Mononuclear cell (primary cell): ENCODE results near the gene PELI2. TPM values are rescaled to one million over a fixed set of nuclear protein-coding genes. Genes with fewer than 3 reads are reported as not detected.
A peak's percentile ranks its signal among the peaks of the same experiment; 100 is the strongest.

Experiments used
- H3K27me3 ChIP-seq: 2 replicates; pipeline ENCODE4 v1.6.0; 2011; ENCODE audit warnings: low read length, control low read depth; ENCODE audit not compliant: insufficient read depth
- H3K4me1 ChIP-seq: 2 replicates; pipeline ENCODE4 v1.5.1; 2011; ENCODE audit warnings: mild to moderate bottlenecking, low read length, control low read depth; ENCODE audit not compliant: insufficient read depth
- H3K4me3 ChIP-seq: 2 replicates; pipeline ENCODE4 v1.5.1; 2011; ENCODE audit warnings: mild to moderate bottlenecking, low read length, moderate library complexity
- H3K9me3 ChIP-seq: 2 replicates; pipeline ENCODE4 v1.5.1; 2011; ENCODE audit warnings: low read depth, mild to moderate bottlenecking, control low read depth, low read length
- total RNA-seq: library from RNA; depleted of rRNA; stranded (reverse); fragments of >200 nt; gene quantifications from one replicate; pipeline ENCODE4 v1.2.3, GENCODE V29; 2012

Gene PELI2
- total RNA-seq: 31.9 TPM

DNA sequence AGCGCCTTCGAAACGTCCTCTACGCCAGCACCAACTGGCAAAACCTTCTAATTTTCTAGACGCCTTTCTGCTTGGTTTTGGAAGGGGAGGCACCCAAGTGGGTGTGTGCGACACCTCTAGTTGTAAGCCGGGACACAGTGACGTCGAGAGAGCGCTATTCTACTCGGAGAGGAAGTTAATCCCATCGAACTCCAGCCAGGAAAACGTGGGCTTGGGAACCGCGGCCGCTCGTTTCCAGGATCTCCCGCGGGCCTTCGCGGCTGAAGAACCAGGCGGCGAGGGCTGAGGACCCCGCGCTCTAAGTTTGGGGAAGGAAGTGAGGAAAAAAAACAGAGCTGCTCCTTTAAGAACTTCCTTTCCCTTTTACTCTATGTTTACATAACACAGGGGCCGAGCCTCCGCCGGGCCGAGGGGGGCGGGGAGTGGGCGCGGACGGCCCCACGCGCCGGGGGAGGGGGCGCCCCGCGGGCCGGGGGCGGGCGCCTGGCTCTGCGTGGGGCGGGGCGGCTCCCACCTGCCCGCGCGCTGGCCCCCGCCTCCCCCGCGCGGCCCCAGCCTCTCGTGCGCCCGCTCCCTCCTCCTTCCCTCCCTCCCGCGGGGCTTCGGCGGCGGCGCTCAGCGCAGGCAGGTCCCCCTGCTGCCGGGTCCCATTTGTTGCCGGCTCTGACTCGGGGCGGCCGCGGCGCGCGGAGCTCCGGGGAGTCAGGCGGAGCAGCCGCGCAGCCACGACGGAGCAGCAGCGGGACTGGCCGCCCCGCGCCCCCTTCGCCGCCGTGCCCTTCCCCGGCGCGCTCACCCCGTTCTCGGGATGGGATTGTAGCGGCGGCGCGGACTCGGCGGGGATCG lies at the start of gene PELI2:
Gene PELI2, plus strand, starts transcription at position 647 of the 846 bp plus-strand sequence. CDS start 250 bp downstream, outside the sequence.
- Histone ChIP-seq H3K4me1 (peaks cover 59% of the 10 kb centered on the region), H3K9me3 (no peaks in the 10 kb centered on the region), H3K4me3 (peak within 1 kb of the TSS; percentile 65), H3K27me3 (peaks cover 4% of the 10 kb centered on the region)

GRCh38 chr14:56073799-56074198 lies 44.4 kb upstream of the PELI2 start:
- H3K9me3 ChIP-seq: no peaks in the 10 kb centered on the region
- H3K4me3 ChIP-seq: no peak overlapping the region
- no peaks in the 10 kb centered on the region for H3K27me3 ChIP-seq
- H3K4me1 ChIP-seq: no peaks in the 10 kb centered on the region

DNA sequence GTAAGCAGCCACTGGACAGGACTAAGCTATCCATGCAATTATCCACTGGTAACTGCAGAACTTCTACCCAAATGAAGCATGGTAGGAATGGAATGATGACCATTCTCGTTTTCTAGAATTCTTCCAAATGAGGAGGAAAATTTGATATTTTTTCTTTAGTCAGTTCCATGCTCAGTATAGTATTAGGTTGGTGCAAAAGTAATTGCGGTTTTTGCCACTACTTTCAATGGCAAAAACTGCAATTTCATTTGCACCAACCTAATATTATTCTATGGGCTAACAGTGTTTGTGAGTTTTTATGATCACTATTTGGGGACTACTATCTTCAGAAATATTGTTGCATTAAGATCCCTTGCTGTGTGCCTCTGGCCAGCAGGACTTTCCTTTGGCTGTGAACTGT lies 42.9 kb upstream of the PELI2 start:
- no peaks in the 10 kb centered on the region for H3K9me3 ChIP-seq

GRCh38 chr14:56081139-56081538 lies 37.1 kb upstream of the PELI2 start:
- no peak overlapping the region for H3K4me3 ChIP-seq
- no peaks in the 10 kb centered on the region for H3K27me3 ChIP-seq
- peaks cover 3% of the 10 kb centered on the region for H3K4me1 ChIP-seq
- H3K9me3 ChIP-seq: no peaks in the 10 kb centered on the region

More for the DNA sequence above, 42.9 kb upstream of the PELI2 start:
- no peaks in the 10 kb centered on the region for H3K27me3 ChIP-seq
- H3K4me3 ChIP-seq: no peak overlapping the region
- H3K4me1 ChIP-seq: no peaks in the 10 kb centered on the region

- Histone ChIP-seq H3K4me3 (no peak overlapping the region), H3K4me1 (peaks cover 3% of the 10 kb centered on the region), H3K9me3 (no peaks in the 10 kb centered on the region), H3K27me3 (no peaks in the 10 kb centered on the region)
Observed at GRCh38 chr14:56082880-56083279, 35.3 kb upstream of the PELI2 start.

DNA sequence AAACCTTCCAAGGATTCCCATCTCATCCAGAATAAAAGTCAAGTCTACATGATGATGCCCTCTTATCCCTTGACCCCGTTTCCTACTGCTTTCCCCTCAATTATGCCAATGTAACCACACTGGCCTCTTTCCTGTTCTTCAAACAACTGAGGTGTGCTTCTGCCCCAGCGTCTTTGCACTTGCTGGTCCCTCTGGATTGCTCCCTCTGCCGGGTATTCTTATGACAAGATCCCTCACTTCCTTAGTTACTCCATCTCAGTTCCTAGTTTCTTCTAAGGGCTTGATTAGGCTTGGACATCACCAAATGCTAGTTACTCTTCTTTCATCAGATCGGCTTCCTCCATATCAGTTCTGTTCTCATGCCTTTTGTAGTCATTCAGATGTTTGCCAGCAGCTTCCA lies 32.7 kb upstream of the PELI2 start:
- Histone ChIP-seq H3K4me1 (peaks cover 3% of the 10 kb centered on the region), H3K9me3 (no peaks in the 10 kb centered on the region)

GRCh38 chr14:56087671-56088471 lies 30.3 kb upstream of the PELI2 start:
- peaks cover 14% of the 10 kb centered on the region for H3K4me1 ChIP-seq
- H3K9me3 ChIP-seq: no peaks in the 10 kb centered on the region
- no peaks in the 10 kb centered on the region for H3K27me3 ChIP-seq
- H3K4me3 ChIP-seq: no peak overlapping the region

More for the DNA sequence above, 32.7 kb upstream of the PELI2 start:
- H3K4me3 ChIP-seq: no peak overlapping the region
- no peaks in the 10 kb centered on the region for H3K27me3 ChIP-seq

DNA sequence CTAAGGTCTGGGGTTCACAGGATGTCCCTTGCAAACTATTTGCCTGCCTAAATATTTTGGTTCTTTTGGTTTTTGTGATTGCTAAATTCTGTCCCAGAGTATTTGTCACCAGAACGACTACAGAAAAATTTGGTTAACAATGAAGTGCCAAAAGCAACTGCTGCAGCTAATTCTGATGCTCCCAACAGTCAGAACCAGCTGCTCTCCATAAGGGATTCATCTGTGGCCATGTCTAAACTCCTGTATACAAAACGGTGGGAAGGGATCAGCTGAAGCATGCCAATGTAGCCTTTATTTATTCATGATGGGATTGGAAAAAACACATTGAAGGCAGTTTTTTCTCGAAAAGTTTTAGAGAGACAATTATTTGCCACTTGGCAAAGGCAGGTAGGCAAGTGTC lies 29.3 kb upstream of the PELI2 start:
- no peaks in the 10 kb centered on the region for H3K9me3 ChIP-seq
- peaks cover 25% of the 10 kb centered on the region for H3K4me1 ChIP-seq
- H3K4me3 ChIP-seq: no peak overlapping the region
- H3K27me3 ChIP-seq: no peaks in the 10 kb centered on the region

- no peaks in the 10 kb centered on the region for H3K9me3 ChIP-seq
- no peak overlapping the region for H3K4me3 ChIP-seq
- H3K27me3 ChIP-seq: no peaks in the 10 kb centered on the region
- peaks cover 35% of the 10 kb centered on the region for H3K4me1 ChIP-seq
Observed at GRCh38 chr14:56092763-56093162, 25.4 kb upstream of the PELI2 start.

DNA sequence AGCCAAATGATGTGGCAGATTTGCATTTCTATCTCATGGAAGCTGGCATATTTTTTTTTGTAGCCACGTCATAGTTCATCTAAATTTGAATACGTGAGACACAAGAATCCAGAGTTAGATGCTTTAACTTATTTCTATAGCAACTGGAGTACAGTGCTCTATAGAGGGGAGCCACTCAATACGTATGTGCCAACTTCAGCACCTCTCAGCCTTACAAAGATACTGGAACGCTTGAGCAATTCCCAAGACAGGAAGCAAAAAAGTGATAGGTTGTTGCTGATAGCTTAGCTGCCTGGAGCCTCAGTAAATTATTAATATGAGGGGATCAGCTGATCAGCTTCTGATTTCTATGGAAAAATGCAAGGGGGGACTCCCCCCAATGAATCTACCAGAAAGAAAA lies 24.1 kb upstream of the PELI2 start:
- Histone ChIP-seq H3K4me3 (no peak overlapping the region), H3K4me1 (peaks cover 35% of the 10 kb centered on the region), H3K9me3 (no peaks in the 10 kb centered on the region), H3K27me3 (no peaks in the 10 kb centered on the region)

- Histone ChIP-seq H3K9me3 (no peaks in the 10 kb centered on the region), H3K4me1 (peaks cover 25% of the 10 kb centered on the region), H3K27me3 (no peaks in the 10 kb centered on the region), H3K4me3 (no peak overlapping the region)
Observed at GRCh38 chr14:56098021-56098420, 20.2 kb upstream of the PELI2 start.

DNA sequence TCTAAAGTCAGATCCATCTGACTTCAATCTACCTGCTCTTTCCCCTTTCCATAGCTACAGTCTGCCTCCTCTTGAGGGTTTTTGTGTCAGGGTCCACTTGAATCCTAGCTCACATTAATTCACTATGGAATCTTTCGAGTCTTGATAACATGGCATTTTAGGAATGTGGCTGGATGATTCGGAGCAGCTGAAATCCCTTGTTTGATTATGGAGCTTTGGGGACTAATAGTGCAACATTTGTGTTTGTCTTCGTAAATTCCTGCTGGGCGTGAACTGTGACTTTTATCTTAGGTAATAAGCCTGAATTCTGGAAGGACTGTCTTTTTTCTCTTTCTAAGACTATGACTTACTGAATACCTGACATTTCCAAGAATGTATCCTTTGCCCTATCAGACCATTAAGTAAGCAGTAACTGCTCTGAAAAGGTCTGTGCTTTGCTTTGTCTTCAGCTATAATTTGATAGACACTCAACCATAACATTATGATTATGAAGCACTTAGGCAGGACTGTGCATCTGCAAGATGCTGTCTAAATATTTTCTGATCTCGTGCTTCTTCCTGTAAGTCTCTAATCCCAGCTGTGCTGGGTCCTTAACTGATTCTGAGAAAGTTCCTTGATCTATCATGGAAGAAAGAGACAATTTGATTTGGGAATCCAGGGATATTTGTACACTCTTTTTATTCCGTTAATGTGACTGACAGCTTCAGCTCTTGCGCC lies 19.0 kb upstream of the PELI2 start:
- Histone ChIP-seq H3K9me3 (no peaks in the 10 kb centered on the region), H3K27me3 (no peaks in the 10 kb centered on the region), H3K4me3 (no peak overlapping the region), H3K4me1 (peaks cover 21% of the 10 kb centered on the region)

- Histone ChIP-seq H3K9me3 (no peaks in the 10 kb centered on the region), H3K27me3 (no peaks in the 10 kb centered on the region), H3K4me1 (peaks cover 11% of the 10 kb centered on the region), H3K4me3 (no peak overlapping the region)
Observed at GRCh38 chr14:56100556-56100955, 17.7 kb upstream of the PELI2 start.

DNA sequence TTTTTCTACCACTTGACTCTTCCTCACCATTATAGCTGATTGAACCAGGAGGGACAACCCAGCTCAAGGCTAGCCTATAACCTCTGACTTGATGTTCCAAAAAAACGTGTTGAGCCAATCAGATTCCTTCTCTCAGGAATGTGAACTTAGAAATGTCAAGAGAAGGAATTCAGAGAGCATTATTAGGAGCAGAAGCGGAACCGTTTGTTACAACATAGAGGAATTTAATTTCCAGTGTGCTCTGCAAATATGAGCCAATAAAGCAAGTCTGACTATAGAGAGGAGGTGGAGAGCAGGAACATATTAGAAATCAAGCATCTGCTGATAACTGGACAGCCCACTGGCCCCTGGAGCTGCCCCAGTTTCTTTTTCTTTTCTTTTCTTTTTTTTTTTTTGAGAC lies 15.3 kb upstream of the PELI2 start:
- no peaks in the 10 kb centered on the region for H3K9me3 ChIP-seq
- peaks cover 18% of the 10 kb centered on the region for H3K4me1 ChIP-seq
- no peak overlapping the region for H3K4me3 ChIP-seq
- no peaks in the 10 kb centered on the region for H3K27me3 ChIP-seq

- no peaks in the 10 kb centered on the region for H3K27me3 ChIP-seq
- peaks cover 20% of the 10 kb centered on the region for H3K4me1 ChIP-seq
- H3K9me3 ChIP-seq: no peaks in the 10 kb centered on the region
- H3K4me3 ChIP-seq: no peak overlapping the region
Observed at GRCh38 chr14:56107615-56108014, 10.6 kb upstream of the PELI2 start.
